ENCODE results near the gene CLASP2.
"Not testable (repeated sequence)": the region's sequence is repeated elsewhere in the genome, so short reads cannot be mapped to it uniquely, and the experiment has no call there.

Gene CLASP2

GRCh38 chr3:33682770-33683169, 35.3 kb downstream of the CLASP2 start:
- no peak for DNase-seq

GRCh38 chr3:33681667-33682066, 36.4 kb downstream of the CLASP2 start:
- DNase-seq = no peak

GRCh38 chr3:33678073-33678472, 40.0 kb downstream of the CLASP2 start:
- DNase-seq = no peak

- not testable (repeated sequence) for DNase-seq
Measured at GRCh38 chr3:33673436-33673835, 44.6 kb downstream of the CLASP2 start.

DNA sequence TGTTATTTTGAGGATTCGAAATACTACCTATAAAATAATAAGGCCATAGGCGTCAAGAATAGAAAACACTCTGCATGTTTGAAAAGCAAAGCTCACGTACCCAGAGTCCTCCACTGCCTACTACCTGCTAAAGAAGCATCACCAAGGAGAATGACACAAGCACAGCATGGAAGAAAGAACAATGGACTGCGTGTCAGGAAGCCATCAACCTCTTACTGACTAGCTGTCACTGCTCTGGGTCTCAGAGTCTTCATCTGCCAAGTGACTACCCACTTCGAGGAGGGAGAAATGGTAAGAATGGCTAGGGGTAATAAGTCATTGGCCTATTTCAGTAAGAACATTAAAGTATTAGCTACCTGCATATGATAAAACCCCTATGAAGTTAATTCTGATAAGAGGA, 49.4 kb downstream of the CLASP2 start:
- DNase-seq = no peak

DNA sequence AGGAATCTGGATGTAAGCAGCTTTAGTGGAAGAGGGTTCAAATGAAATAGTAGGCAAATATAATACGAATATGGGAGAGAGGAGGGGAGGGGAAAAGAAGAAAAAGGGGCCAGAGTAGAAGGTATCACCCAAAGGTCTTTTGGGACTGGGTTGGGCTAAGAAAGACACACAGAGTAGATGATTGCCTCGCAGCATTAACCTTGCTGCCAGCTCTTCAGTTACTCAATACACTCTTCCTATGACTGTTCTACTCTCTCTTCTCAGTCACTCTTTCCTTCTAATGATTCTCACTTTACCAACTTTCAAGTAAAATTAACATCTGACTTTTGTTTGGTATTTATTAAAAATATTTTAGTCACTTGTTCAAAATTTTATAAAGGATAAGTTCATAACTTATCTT, 52.8 kb downstream of the CLASP2 start:
- no peak for DNase-seq

DNA sequence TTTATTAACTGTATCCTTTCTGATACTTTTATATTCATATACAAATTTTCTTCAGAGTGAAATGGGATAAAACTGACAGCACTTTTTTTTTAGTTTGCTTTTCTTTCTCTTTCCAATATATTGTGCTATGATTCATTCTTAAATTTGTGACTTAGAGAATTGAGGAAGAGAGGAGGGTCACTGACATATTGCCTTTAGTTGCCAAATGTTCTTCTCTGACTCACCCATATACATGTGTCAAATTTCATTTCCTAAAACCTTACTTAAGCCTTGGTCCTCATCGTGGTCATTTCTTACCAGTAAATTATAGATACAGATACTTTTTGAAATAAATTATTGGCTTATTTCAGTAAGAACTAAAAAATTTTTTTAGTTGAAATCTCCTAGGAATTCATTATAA, 53.9 kb downstream of the CLASP2 start:
- no peak for DNase-seq

DNA sequence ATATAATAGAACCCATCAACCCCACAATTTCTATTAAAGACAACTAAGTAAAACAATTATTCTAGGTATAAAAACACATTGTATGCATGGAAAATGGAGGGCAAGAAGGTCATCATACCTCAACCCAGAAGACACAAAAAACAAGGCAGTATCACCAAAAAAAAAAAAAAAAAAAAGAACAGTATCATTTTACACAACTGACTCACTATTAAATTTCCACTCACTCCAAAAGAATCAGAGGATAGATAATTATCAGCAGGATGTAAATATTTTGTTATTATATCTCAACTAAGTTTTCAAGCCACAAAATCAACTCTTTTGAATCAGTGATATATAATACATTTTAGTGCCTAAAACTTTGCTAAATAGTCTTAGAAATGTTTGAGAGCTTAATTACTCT, 55.0 kb downstream of the CLASP2 start:
- DNase-seq = no peak

- DNase-seq = peak; percentile 0
Measured at GRCh38 chr3:33659856-33660434, 58.1 kb downstream of the CLASP2 start.

- peak; percentile 83 for DNase-seq
Measured at GRCh38 chr3:33658991-33659848, 58.8 kb downstream of the CLASP2 start.

DNA sequence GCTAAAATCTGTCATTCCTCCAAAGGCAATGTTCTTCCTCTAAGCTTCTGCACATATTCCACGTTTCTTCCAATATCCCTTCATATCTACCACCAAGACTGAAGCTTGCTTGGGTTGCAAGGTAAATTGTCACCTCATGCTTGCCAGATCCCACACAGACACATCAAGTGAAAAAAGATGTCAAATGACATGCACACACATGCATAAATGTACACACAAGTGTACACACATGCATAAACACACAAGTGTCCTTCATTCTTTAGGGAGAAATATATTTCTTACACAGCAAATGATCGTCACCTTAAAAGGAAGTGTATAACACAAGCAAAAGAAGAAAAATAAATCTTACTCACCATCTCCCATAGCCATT, 59.4 kb downstream of the CLASP2 start:
- no peak for DNase-seq

GRCh38 chr3:33658039-33658438, 60.0 kb downstream of the CLASP2 start:
- DNase-seq = no peak

- DNase-seq = no peak
Measured at GRCh38 chr3:33652736-33653135, 65.3 kb downstream of the CLASP2 start.

GRCh38 chr3:33651101-33651500, 67.0 kb downstream of the CLASP2 start:
- not testable (repeated sequence) for DNase-seq

DNA sequence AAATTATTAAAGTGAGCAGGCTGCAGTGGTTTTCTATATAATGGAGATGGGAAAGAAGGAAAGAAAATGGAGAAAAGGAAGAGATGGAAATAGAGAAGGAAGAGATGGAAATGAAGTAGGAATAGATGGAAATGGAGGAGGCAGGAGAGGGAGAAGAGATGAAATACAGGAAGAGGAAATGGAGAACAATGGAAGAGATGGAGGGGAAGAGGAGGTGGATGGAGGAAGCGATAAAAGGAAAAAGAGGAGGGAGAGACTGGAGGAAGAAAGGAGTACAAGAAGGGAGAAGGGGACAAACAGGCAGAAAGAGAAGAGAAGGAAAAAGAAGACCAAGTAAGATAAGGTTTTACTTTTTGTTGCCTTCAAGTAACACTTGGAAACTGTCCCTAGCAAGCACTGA, 67.6 kb downstream of the CLASP2 start:
- no peak for DNase-seq

- DNase-seq = no peak
Measured at GRCh38 chr3:33648793-33649192, 69.3 kb downstream of the CLASP2 start.

GRCh38 chr3:33646406-33646805, 71.6 kb downstream of the CLASP2 start:
- DNase-seq = no peak

DNA sequence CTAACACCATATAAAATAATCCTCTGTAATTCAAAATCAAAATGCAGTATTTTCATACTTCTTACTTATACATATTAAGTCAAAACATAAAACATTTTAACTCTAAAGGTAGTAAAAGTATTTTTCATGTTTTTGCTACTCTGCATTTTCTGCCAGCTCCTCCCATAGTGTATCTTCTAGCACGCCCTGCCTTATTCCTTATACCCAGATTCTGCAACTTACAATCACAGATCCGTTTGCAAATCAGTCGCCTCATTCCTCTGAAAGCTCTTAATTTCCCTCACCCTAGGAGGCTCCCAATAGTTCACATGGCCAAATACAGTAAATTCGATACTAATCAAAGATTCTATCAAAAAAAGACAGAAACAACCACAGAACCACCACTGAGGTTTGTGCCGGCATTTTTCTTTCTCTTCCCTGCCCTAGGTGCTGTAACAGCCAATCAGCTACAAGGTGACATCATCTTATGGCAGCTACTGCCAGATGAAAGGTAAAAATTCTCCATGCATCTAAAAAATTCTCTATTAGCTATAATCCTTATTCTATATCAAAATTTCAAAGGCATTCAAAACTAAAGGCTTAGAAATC, 72.9 kb downstream of the CLASP2 start:
- peak; percentile 56 for DNase-seq

- DNase-seq = peak; percentile 38
Measured at GRCh38 chr3:33644582-33644981, 73.5 kb downstream of the CLASP2 start.

- no peak for DNase-seq
Measured at GRCh38 chr3:33642806-33643205, 75.2 kb downstream of the CLASP2 start.

GRCh38 chr3:33639889-33640288, 78.2 kb downstream of the CLASP2 start:
- no peak for DNase-seq

- DNase-seq = no peak
Measured at GRCh38 chr3:33637482-33637881, 80.6 kb downstream of the CLASP2 start.

- peak; percentile 54 for DNase-seq
Measured at GRCh38 chr3:33636125-33636850, 81.8 kb downstream of the CLASP2 start.

GRCh38 chr3:33634262-33634661, 83.8 kb downstream of the CLASP2 start:
- no peak for DNase-seq
